Activated CD4-positive, alpha-beta T cell treated with anti-CD3 and anti-CD28 coated beads, Interleukin-10, Interleukin-2, amounts not matched to agents 100 ng/mL and 50 ng/mL, durations not matched to agents 16 hours and 8 hours (primary cell): Measurements from ENCODE around the gene NR2F1.

Source experiments
- DNase-seq: peaks from one replicate; pipeline ENCODE4 v3.0.0-alpha.2; 2020

NR2F1 gene

GRCh38 chr5:93591323-93591945 is 8.4 kb downstream of the NR2F1 start:
- DNase-seq = no peak

GRCh38 chr5:93592883-93593282 is 9.9 kb downstream of the NR2F1 start:
- DNase-seq = no peak

- no peak for DNase-seq
These were observed 10.6 kb downstream of the NR2F1 start for GRCh38 chr5:93593476-93594131.

- DNase-seq = no peak
These were observed 11.8 kb downstream of the NR2F1 start for GRCh38 chr5:93594591-93595419.

GRCh38 chr5:93595420-93596147 is 12.6 kb downstream of the NR2F1 start:
- no peak for DNase-seq

GRCh38 chr5:93596310-93596675 is 13.3 kb downstream of the NR2F1 start:
- DNase-seq = no peak

- DNase-seq = no peak
These were observed 13.9 kb downstream of the NR2F1 start for GRCh38 chr5:93596676-93597490.

- no peak for DNase-seq
These were observed 15.3 kb downstream of the NR2F1 start for GRCh38 chr5:93598091-93599000.

- DNase-seq = no peak
These were observed 16.0 kb downstream of the NR2F1 start for GRCh38 chr5:93599001-93599379.

GRCh38 chr5:93599399-93600120 is 16.5 kb downstream of the NR2F1 start:
- DNase-seq = no peak

- no peak for DNase-seq
These were observed 17.5 kb downstream of the NR2F1 start for GRCh38 chr5:93600409-93601070.

GRCh38 chr5:93601071-93601801 is 18.2 kb downstream of the NR2F1 start:
- DNase-seq = no peak

GRCh38 chr5:93601802-93602155 is 18.8 kb downstream of the NR2F1 start:
- DNase-seq = no peak

- no peak for DNase-seq
These were observed 19.4 kb downstream of the NR2F1 start for GRCh38 chr5:93602241-93603077.

- no peak for DNase-seq
These were observed 20.2 kb downstream of the NR2F1 start for GRCh38 chr5:93603078-93603792.

- no peak for DNase-seq
These were observed 21.0 kb downstream of the NR2F1 start for GRCh38 chr5:93603793-93604643.
